ENCODE results near the gene SMAD6.

DNA sequence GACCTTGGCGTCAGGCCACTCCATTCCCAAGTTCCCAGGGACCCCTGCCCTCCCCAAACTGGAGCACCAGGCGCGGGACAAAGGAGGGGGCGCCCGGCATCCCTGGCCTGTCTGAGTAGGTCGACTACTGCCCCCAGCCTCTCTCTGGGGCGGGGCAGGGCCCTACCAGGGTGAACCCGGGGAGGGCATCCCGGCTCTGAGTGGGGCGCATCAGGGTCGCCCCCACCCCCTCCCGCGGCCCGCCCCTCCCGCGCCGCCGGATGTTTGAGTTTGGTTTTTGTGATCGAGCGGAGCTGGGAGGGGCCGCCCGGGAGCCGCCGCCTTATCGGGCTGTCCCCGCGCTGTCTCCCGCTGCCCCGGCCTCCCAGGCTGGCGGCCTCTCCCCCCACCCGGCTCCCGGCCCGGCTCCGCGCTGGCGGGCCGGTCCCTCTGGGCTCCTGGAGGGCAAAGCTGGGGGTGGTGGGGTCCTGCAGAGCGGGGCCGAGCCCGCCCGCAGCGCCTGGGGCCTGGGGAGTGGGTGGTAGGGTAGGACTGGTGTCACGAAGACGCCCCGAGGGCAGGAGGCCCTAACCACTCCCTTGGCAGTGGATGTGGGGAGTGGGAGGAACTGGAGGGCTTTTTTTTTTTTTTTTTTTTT, 47.2 kb upstream of the SMAD6 start:
- no peak for TF ChIP-seq EZH2 (IDR thresholded peaks at IDR 0.05; ENCODE audit: insufficient read depth, poor library complexity, severe bottlenecking)
- TF ChIP-seq EZH2phosphoT487 (IDR thresholded peaks at IDR 0.05; ENCODE audit: insufficient read depth, low read depth), result no peak
